H1 (cell line): ENCODE data around the gene ABCC11. TPM values are rescaled to one million over a fixed set of nuclear protein-coding genes. Genes with fewer than 3 reads are reported as not detected.

Experiments
- CHD1 ChIP-seq: IDR thresholded peaks from 2 replicates; pipeline ENCODE4 v1.6.1; 2012; ENCODE audit warnings: low read depth, low read length, improper control_type of control experiment
- FOSL1 ChIP-seq: IDR thresholded peaks from 2 replicates; pipeline ENCODE4 v1.6.1; 2011; ENCODE audit warnings: mild to moderate bottlenecking, low read depth, low read length, moderate library complexity; ENCODE audit not compliant: insufficient read depth
- GABPA ChIP-seq: IDR thresholded peaks from 2 replicates; pipeline ENCODE4 v1.6.1; 2011; ENCODE audit warnings: mild to moderate bottlenecking, low read length, moderate library complexity, borderline replicate concordance; ENCODE audit not compliant: insufficient read depth
- JUN ChIP-seq: IDR thresholded peaks from 2 replicates; pipeline ENCODE4 v1.6.1; 2011; ENCODE audit warnings: low read depth, mild to moderate bottlenecking, improper control_type of control experiment, low read length
- JUND ChIP-seq: IDR thresholded peaks from 2 replicates; pipeline ENCODE4 v1.6.1; 2011; ENCODE audit warnings: mild to moderate bottlenecking, improper control_type of control experiment, low read length
- SP1 ChIP-seq: IDR thresholded peaks from 2 replicates; pipeline ENCODE4 v1.6.1; 2011; ENCODE audit warnings: low read depth, low read length
- SP2 ChIP-seq: IDR thresholded peaks from 2 replicates; pipeline ENCODE4 v1.6.1; 2012; ENCODE audit warnings: mild to moderate bottlenecking, low read length, inconsistent platforms
- SP4 ChIP-seq: IDR thresholded peaks from 2 replicates; pipeline ENCODE4 v1.6.1; 2012; ENCODE audit warnings: low read length, inconsistent platforms
- polyA plus RNA-seq, 7 experiments: library from polyadenylated mRNA; depleted of rRNA in 3 of 7; stranded (reverse) in 5 of 7; unstranded in 2 of 7; fragments of >200 nt in 5 of 7; fragments of 200-250 nt in 2 of 7; gene quantifications; 1 replicate in 5 of 7; 2 replicates in 1 of 7; 4 replicates in 1 of 7; pipeline versions ENCODE4 v1.2.1 to v1.2.3, GENCODE V29; 2011 to 2013; ENCODE audit warnings: missing spikeins in 2 of 7, mixed read lengths in 2 of 7
- total RNA-seq: library from RNA; stranded (reverse); fragmentation: NEBNext Ultra II Directional; extraction: Animal tissue kit (Norgen Biotek cat#: 25700); gene quantifications from 2 replicates; pipeline ENCODE4 v1.2.1, GENCODE V29; 2021

The ABCC11 gene
- total and polyA plus RNA-seq, 2 of the 8 experiments (the other 6 are each of a cell fraction or from before 2014, with no cell fraction given) = 0.06 TPM; not detected in 1

DNA sequence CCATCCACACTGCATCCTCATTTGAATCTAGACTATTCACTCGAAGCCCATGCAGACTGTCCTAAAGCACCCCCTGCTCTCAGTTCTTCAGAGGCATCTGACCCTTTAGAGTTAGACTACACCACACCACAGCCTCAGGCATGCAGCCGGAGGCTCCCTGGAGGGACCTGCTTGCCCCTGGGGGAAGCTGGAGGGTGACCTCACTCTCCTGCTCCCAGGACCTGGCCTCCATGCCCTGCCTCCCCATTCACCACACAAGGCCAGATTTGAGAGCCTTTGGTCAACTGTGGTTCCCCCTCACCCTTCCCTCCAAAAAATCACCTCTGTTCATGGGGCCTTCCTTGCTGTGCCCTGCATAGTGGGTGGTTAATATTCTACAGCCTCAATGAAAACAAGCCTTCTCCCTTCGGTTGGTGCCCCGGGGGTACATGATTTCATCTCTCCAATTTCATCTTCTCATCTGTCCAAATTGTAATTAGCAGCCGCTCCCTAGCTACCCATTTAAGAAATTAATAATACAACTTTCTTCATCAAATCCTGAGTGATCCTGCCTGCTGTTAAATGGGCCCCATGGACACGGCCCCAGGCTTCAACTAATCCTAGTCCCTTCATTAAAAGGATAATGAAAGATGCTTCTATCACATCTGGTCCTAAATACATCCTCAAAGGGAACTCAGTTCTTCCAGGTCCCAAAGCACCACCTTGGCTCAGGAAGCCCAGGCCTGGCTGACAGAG lies 116.0 kb downstream of the ABCC11 start (continued):
- TF ChIP-seq CHD1 = no peak
- TF ChIP-seq SP4 = no peak
- no peak for TF ChIP-seq SP2
- TF ChIP-seq JUN = no peak
- no peak for TF ChIP-seq FOSL1
- no peak for TF ChIP-seq GABPA
- TF ChIP-seq JUND = no peak
- TF ChIP-seq SP1 = no peak
